ENCODE results near the gene CACYBP.

The CACYBP gene

DNA sequence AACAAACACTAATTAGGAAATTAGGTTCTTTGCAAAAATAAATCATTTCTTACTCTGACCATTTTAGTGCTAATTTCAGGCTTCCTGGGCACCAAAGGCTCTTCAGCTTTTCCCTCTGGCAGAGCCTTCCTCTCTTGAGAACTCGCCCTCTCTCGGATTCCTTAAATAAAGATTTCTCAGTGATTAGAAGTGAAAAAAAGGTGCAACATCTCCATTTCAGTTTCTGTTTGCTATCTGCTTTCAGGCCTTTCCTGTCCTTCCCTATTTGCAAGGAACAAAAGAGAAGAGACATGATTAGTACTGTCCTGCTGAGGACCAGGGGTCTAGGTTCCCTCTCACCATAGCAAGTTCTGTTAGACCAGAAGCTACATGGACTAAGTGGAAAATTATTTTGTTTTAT lies 27.8 kb upstream of the CACYBP start:
- DNase-seq (ENCODE audit: low read depth, low spot score), result no peak

DNA sequence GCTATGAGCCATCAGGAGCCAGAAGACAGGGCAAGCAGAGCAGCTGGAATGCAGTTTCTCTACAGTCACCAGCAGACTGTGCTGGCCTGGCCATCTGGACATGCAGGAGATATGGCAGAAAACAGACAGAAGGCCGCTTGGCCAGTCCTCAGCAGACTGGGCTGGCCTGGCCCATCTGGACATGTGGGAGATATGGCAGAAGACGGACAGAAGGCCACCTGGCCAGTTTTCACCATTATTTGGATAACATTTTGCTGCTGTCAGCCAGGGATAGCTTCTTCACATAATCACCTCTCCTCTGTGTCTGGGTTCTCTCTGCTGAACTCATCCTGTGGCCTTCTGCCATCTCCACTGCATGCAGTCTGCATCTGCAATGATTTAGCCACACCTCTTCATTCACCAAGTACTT lies 25.0 kb upstream of the CACYBP start:
- DNase-seq (ENCODE audit: low read depth, low spot score), result no peak

DNA sequence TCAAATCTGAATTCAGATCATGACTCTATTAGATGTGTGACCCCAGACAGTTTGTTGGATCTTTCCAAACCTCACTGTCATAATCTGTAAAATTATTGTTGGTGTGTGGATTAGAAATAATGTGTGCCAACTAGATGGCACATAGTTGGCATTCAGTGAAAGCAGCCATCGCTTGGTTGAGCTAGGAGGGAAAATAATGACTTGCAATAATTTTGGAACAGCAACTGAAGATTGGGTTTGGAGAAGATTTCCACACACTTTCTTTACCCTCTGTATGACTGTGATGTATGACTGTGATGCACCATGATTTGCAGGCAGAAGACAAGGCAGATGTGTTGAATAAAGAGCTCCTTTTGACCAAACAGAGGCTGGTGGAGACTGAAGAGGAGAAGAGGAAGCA lies 24.0 kb upstream of the CACYBP start:
- DNase-seq (ENCODE audit: low read depth, low spot score), result no peak

- no peak for DNase-seq (ENCODE audit: low read depth, low spot score)
Measured at GRCh38 chr1:174976436-174977108, 23.2 kb upstream of the CACYBP start.

GRCh38 chr1:174982971-174983689 lies 16.6 kb upstream of the CACYBP start:
- DNase-seq (ENCODE audit: low read depth, low spot score), result no peak

DNA sequence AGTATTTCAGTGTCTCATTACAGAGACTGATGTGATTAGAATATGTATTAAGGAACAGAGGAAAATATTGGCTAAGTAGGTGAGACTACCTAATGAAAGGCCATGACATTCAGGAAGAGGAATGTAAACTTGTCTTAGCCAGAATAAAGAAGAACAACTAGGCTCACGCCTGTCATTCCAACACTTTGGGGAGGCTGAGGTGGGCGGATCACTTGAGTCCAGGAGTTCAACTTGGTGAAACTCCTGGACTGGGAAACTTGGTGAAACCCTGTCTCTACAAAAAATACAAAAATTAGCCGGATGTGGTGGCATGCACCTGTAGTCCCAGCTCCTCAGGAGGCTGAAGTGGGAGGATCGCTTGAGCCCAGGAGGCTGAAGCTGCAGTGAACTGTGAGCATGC lies 14.8 kb upstream of the CACYBP start:
- DNase-seq (ENCODE audit: low read depth, low spot score), result no peak

DNA sequence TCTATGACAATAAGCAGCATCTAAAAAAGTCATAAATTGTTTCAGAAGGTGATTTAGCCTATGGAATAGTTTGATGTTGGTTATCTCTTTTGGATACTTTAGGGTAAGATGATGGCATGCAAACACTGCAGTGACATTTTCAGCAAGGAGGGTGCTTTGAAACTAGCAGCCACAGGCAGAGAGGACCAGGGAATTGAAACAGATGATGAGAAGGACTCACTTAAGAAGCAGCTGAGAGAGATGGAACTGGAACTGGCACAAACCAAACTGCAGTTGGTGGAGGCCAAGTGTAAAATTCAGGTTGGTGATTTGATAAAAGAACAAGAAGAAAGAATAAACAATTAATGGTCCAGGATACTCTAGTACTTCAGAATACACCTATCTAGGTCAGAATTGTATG lies 11.2 kb upstream of the CACYBP start:
- DNase-seq (ENCODE audit: low read depth, low spot score), result no peak

- no peak for DNase-seq (ENCODE audit: low read depth, low spot score)
Measured at GRCh38 chr1:174988986-174989385, 10.8 kb upstream of the CACYBP start.

DNA sequence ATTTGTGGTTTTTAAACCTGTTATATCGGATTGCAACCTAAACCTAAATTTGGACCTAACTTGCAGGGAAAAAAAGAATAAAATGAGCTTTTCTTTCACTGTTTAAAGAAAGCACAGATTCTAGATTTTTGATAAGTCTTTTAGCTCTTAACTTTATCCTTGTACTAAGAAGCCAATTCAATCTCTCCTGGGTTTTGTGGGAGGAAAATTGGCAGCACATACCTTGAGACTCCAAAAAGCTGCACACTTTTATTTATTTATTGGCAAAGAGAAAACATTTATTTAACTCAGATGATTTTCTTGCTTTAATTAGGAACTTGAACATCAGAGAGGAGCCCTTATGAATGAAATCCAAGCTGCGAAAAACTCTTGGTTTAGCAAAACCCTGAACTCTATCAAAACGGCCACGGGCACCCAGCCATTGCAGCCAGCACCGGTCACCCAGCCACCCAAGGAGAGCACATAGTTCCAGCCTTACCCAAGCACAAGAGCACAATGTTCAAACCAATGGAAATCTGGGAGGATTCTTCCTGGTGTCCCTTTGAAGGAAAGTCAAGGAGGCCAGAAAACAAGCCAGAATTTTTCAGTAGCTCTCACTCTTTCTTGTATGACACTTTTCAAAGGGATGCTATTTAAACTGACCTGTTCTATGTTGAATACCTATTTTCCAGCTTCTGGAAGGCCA lies 10.1 kb upstream of the CACYBP start:
- no peak for DNase-seq (ENCODE audit: low read depth, low spot score)

- DNase-seq (ENCODE audit: low read depth, low spot score), result no peak
Measured at GRCh38 chr1:174990382-174990999, 9.3 kb upstream of the CACYBP start.

- no peak for DNase-seq (ENCODE audit: low read depth, low spot score)
Measured at GRCh38 chr1:174991473-174991872, 8.3 kb upstream of the CACYBP start.

DNA sequence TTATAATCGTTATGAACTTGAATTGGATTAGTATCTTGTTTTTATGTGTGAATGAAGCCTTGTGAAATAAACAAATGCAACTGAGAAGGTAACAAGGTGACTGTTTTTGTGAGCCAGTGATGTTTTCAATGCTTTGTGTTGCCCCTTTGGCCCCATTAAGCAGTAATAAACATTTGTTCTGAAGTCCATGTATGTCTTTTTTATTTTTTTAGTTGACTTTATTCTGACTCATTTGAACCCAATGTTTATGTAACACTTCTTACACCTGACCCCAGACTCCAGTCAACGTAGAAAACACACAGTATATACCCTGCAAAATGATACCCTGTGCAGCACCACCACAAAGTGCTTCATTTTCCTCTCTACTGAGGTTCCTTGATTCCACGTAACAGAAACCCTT lies 4.6 kb upstream of the CACYBP start:
- DNase-seq (ENCODE audit: low read depth, low spot score), result no peak

GRCh38 chr1:174995916-174996315 lies 3.8 kb upstream of the CACYBP start:
- DNase-seq (ENCODE audit: low read depth, low spot score), result no peak

GRCh38 chr1:174996476-174996875 lies 3.3 kb upstream of the CACYBP start:
- DNase-seq (ENCODE audit: low read depth, low spot score), result no peak

GRCh38 chr1:174997041-174997440 lies 2.7 kb upstream of the CACYBP start:
- no peak for DNase-seq (ENCODE audit: low read depth, low spot score)

DNA sequence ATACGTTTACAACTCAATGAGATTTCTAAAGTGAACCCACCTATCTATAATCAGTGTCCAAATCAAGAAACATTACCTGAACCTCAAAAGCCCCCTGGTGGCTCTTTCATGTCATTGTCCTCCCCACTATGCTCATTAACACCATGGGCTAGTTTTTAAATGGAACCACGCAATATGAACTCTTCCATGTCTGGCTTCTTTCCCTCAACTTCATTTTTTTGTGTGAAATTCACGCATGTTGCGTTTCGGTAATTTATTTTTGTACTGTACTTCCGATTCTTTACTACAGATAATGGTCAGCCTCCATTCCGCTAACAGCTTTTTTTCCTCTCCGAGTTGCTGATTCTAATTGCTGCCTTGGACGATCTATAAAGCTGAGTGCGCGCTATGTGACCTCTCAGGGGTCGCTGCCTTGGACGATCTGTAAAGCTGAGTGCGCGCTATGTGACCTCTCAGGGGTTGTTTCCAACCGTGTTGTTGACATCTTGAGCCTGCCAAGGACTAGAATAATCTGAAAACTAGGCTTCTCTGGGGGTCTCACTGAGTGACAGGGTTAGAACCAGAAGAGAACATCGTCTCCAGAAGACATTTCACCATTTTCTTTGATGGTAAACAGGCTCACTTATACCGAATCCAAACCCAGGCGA lies 1.1 kb upstream of the CACYBP start:
- DNase-seq (ENCODE audit: low read depth, low spot score), result peak; percentile 20

GRCh38 chr1:174999216-174999935 lies 371 bp upstream of the CACYBP start:
- peak; percentile 95 for DNase-seq (ENCODE audit: low read depth, low spot score)

GRCh38 chr1:175000697-175001187 lies 995 bp downstream of the CACYBP start:
- DNase-seq (ENCODE audit: low read depth, low spot score), result no peak

GRCh38 chr1:175002910-175003517 lies 3.3 kb downstream of the CACYBP start:
- no peak for DNase-seq (ENCODE audit: low read depth, low spot score)

DNA sequence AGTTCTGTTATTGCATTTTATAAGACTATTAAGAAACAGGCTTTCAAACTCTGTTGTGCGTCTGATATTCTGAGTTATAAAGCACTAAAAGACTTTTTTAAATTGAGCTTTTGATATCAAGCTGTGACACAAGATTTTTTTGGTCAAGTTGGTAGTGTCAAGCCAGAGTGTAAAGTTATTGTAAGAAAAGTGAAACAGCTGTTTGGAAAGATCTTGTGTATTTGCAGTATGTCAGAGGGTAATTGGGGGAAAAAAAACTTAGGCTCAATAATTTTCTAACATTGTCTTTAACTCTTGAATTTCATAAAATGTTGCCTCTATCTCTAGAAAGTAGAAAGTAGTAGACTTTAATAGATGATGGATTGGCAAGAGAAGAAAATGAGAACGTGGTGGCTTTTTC lies 3.8 kb downstream of the CACYBP start:
- DNase-seq (ENCODE audit: low read depth, low spot score), result no peak
